TTC549 (cell line): ENCODE measurements around the gene ARID2.

Experiments used
- FAIRE-seq: peaks from 2 replicates; lab custom pipeline; 2012; peaks lifted over from hg19 to GRCh38; lab: Jason Lieb, UNC

ARID2 gene

GRCh38 chr12:45877069-45877468 lies 147.6 kb downstream of the ARID2 start:
- no peak for FAIRE-seq

GRCh38 chr12:45878630-45879255 lies 149.2 kb downstream of the ARID2 start:
- no peak for FAIRE-seq

- FAIRE-seq, result no peak
Measured at GRCh38 chr12:45879363-45879895, 149.9 kb downstream of the ARID2 start.

- no peak for FAIRE-seq
Measured at GRCh38 chr12:45880533-45880932, 151.0 kb downstream of the ARID2 start.

- no peak for FAIRE-seq
Measured at GRCh38 chr12:45883187-45883586, 153.7 kb downstream of the ARID2 start.

- no peak for FAIRE-seq
Measured at GRCh38 chr12:45886685-45887084, 157.2 kb downstream of the ARID2 start.

GRCh38 chr12:45887544-45887943 lies 158.0 kb downstream of the ARID2 start:
- FAIRE-seq, result no peak

GRCh38 chr12:45890276-45890675 lies 160.8 kb downstream of the ARID2 start:
- no peak for FAIRE-seq

- FAIRE-seq, result no peak
Measured at GRCh38 chr12:45893240-45893639, 163.7 kb downstream of the ARID2 start.

GRCh38 chr12:45895961-45896360 lies 166.5 kb downstream of the ARID2 start:
- no peak for FAIRE-seq

GRCh38 chr12:45898094-45898493 lies 168.6 kb downstream of the ARID2 start:
- FAIRE-seq, result no peak

GRCh38 chr12:45907955-45908354 lies 178.4 kb downstream of the ARID2 start:
- FAIRE-seq, result no peak

- FAIRE-seq, result no peak
Measured at GRCh38 chr12:45909041-45909713, 179.7 kb downstream of the ARID2 start.

GRCh38 chr12:45912774-45913173 lies 183.3 kb downstream of the ARID2 start:
- no peak for FAIRE-seq

GRCh38 chr12:45913631-45914030 lies 184.1 kb downstream of the ARID2 start:
- no peak for FAIRE-seq

- peak; percentile 40 for FAIRE-seq
Measured at GRCh38 chr12:45914090-45914489, 184.6 kb downstream of the ARID2 start.

GRCh38 chr12:45915405-45915804 lies 185.9 kb downstream of the ARID2 start:
- no peak for FAIRE-seq

- no peak for FAIRE-seq
Measured at GRCh38 chr12:45918818-45919217, 189.3 kb downstream of the ARID2 start.

- FAIRE-seq, result no peak
Measured at GRCh38 chr12:45928309-45928708, 198.8 kb downstream of the ARID2 start.

- no peak for FAIRE-seq
Measured at GRCh38 chr12:45930369-45930768, 200.9 kb downstream of the ARID2 start.

GRCh38 chr12:45933504-45933903 lies 204.0 kb downstream of the ARID2 start:
- no peak for FAIRE-seq

GRCh38 chr12:45934956-45935355 lies 205.4 kb downstream of the ARID2 start:
- FAIRE-seq, result no peak

- no peak for FAIRE-seq
Measured at GRCh38 chr12:45938566-45938965, 209.1 kb downstream of the ARID2 start.

- no peak for FAIRE-seq
Measured at GRCh38 chr12:45939759-45940158, 210.3 kb downstream of the ARID2 start.
